Measurements from ENCODE around the gene GRIK4. TPM values are rescaled to one million over a fixed set of nuclear protein-coding genes. Genes with fewer than 3 reads are reported as not detected.

The GRIK4 gene
- total and polyA plus RNA-seq, 4 donors = 0.05 to 0.25 (median 0.06) TPM; not detected in 1

DNA sequence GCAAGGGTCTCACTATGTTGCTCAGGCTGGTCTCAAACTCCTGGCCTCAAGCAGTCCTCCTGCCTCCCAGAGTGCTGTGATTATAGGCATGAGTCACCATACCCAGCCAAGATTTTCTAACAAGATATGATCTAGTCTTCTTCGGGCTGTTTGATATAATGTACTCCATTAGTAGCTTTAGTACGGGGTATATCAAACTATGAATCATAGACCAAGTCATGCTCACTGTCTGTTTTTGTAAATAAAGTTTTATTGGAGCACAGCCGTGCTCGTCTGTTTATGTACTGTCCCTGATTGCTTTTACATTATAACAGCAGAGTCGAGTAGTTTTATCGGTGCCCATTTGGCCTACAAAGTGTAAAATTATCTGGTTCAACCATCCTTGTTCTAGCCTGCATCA lies 43.9 kb upstream of the GRIK4 start:
- Histone ChIP-seq H3K4me1 (ENCODE audit: control insufficient read depth in 4 of 4, insufficient read depth in 4 of 4, low read length in 3 of 4) (no peaks in the 10 kb centered on the region), H3K36me3 (ENCODE audit: control insufficient read depth in 4 of 4, insufficient read depth in 3 of 4, low read depth in 1 of 4, low read length in 3 of 4) (peaks cover 6 to 78% (median 73%) of the 10 kb centered on the region in 4 donors), H3K4me3 (ENCODE audit: low read depth in 1 of 3, low read length in 3 of 3) (no peak overlapping the region), H3K27ac (ENCODE audit: low read depth in 1 of 2, low read length in 2 of 2) (no peak overlapping the region), H3K9ac (ENCODE audit: low read depth in 1 of 2, low read length in 2 of 2) (no peak overlapping the region), H3K9me3 (ENCODE audit: control insufficient read depth in 4 of 4, low read length in 3 of 4) (no peaks in the 10 kb centered on the region), H3K27me3 (ENCODE audit: control insufficient read depth in 4 of 4, insufficient read depth in 4 of 4, low read length in 3 of 4) (no peaks in the 10 kb centered on the region)
- DNase-seq (ENCODE audit: low spot score) = no peak
- 95% methylated on average over 6 of the region's 6 CpGs for WGBS
- no peak for TF ChIP-seq YY1 (IDR thresholded peaks at IDR 0.05)
- TF ChIP-seq CTCF (IDR thresholded peaks at IDR 0.05; ENCODE audit: low read depth, low read length, missing input control) = no peak
- no peak for TF ChIP-seq REST (IDR thresholded peaks at IDR 0.05)
- no peak for TF ChIP-seq RAD21 (IDR thresholded peaks at IDR 0.05)
- no peak for TF ChIP-seq GABPA (IDR thresholded peaks at IDR 0.05 in 1 of 2, conservative IDR thresholded peaks at IDR 0.05 in 1 of 2)
- TF ChIP-seq, protein P1, sequence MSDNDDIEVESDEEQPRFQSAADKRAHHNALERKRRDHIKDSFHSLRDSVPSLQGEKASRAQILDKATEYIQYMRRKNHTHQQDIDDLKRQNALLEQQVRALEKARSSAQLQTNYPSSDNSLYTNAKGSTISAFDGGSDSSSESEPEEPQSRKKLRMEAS (IDR thresholded peaks at IDR 0.05) = no peak
- no peak for TF ChIP-seq JUND (IDR thresholded peaks at IDR 0.05)
- TF ChIP-seq EGR1 (IDR thresholded peaks at IDR 0.05; ENCODE audit: low read depth in 2 of 2) = no peak
- TF ChIP-seq SP1 (IDR thresholded peaks at IDR 0.05) = no peak
- TF ChIP-seq NR2F2 (IDR thresholded peaks at IDR 0.05) = no peak
- TF ChIP-seq HNF4A (conservative IDR thresholded peaks at IDR 0.05) = no peak
- TF ChIP-seq ATF3 (IDR thresholded peaks at IDR 0.05) = no peak
- no peak for TF ChIP-seq FOXA1 (IDR thresholded peaks at IDR 0.05)
- TF ChIP-seq RXRA (IDR thresholded peaks at IDR 0.05) = no peak
- no peak for TF ChIP-seq TAF1 (conservative IDR thresholded peaks at IDR 0.05)
- TF ChIP-seq, protein P2, sequence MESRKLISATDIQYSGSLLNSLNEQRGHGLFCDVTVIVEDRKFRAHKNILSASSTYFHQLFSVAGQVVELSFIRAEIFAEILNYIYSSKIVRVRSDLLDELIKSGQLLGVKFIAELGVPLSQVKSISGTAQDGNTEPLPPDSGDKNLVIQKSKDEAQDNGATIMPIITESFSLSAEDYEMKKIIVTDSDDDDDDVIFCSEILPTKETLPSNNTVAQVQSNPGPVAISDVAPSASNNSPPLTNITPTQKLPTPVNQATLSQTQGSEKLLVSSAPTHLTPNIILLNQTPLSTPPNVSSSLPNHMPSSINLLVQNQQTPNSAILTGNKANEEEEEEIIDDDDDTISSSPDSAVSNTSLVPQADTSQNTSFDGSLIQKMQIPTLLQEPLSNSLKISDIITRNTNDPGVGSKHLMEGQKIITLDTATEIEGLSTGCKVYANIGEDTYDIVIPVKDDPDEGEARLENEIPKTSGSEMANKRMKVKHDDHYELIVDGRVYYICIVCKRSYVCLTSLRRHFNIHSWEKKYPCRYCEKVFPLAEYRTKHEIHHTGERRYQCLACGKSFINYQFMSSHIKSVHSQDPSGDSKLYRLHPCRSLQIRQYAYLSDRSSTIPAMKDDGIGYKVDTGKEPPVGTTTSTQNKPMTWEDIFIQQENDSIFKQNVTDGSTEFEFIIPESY (IDR thresholded peaks at IDR 0.05) = no peak
- no peak for TF ChIP-seq FOXA2 (IDR thresholded peaks at IDR 0.05)
- TF ChIP-seq HNF4G (IDR thresholded peaks at IDR 0.05) = no peak

All from liver (tissue), 9 donors.